Fibroblast of pulmonary artery (primary cell): ENCODE data around the gene SPP2.
A peak's percentile ranks its signal among the peaks of the same experiment; 100 is the strongest.

Experiments used
- DNase-seq: peaks from one replicate; pipeline ENCODE4 v3.0.0-alpha.2; 2010; ENCODE audit warnings: low read depth
- H3K4me3 ChIP-seq: replicated peaks from 2 replicates; pipeline ENCODE4 v1.5.1; 2011; ENCODE audit warnings: low read depth, mild to moderate bottlenecking, control low read depth, low read length, moderate library complexity
- TF ChIP-seq, protein P1 (sequence below): IDR thresholded peaks from 2 replicates; pipeline ENCODE4 v1.5.1; 2011; ENCODE audit warnings: mild to moderate bottlenecking, control low read depth, low read length, inconsistent platforms; ENCODE audit errors: missing control alignments

Gene SPP2, protein sequence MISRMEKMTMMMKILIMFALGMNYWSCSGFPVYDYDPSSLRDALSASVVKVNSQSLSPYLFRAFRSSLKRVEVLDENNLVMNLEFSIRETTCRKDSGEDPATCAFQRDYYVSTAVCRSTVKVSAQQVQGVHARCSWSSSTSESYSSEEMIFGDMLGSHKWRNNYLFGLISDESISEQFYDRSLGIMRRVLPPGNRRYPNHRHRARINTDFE

DNA sequence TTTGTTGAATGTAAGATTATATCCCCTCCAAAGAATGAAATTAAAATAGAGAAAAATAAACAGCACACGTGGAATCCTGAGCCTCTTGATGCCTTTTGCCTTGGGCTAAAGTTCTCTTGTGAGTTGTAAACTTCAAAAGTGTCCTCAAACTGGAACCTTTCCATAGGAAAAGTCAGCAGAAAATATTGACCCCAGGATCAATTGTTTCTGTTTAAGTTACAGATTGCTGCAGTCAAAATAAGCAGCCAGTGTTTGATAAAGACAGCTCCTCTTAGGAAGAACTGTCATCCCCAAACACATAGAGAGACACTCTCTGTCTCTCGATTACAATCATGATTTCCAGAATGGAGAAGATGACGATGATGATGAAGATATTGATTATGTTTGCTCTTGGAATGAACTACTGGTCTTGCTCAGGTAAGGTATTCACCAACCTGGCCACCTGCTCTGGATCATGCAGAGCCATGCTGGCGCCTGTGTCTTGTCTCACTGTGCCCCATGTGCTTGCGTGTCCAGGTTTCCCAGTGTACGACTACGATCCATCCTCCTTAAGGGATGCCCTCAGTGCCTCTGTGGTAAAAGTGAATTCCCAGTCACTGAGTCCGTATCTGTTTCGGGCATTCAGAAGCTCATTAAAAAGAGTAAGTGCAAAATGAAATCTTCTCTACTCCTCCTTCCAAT is at the start of gene SPP2:
SPP2 (plus strand) TSS at position 248 of the 681 bp plus-strand sequence; CDS start at position 333, 85 bp downstream.
- DNase-seq: no peak
- no peak within 1 kb of the TSS for H3K4me3 ChIP-seq
- TF ChIP-seq, protein P1, sequence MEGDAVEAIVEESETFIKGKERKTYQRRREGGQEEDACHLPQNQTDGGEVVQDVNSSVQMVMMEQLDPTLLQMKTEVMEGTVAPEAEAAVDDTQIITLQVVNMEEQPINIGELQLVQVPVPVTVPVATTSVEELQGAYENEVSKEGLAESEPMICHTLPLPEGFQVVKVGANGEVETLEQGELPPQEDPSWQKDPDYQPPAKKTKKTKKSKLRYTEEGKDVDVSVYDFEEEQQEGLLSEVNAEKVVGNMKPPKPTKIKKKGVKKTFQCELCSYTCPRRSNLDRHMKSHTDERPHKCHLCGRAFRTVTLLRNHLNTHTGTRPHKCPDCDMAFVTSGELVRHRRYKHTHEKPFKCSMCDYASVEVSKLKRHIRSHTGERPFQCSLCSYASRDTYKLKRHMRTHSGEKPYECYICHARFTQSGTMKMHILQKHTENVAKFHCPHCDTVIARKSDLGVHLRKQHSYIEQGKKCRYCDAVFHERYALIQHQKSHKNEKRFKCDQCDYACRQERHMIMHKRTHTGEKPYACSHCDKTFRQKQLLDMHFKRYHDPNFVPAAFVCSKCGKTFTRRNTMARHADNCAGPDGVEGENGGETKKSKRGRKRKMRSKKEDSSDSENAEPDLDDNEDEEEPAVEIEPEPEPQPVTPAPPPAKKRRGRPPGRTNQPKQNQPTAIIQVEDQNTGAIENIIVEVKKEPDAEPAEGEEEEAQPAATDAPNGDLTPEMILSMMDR: no peak

DNA sequence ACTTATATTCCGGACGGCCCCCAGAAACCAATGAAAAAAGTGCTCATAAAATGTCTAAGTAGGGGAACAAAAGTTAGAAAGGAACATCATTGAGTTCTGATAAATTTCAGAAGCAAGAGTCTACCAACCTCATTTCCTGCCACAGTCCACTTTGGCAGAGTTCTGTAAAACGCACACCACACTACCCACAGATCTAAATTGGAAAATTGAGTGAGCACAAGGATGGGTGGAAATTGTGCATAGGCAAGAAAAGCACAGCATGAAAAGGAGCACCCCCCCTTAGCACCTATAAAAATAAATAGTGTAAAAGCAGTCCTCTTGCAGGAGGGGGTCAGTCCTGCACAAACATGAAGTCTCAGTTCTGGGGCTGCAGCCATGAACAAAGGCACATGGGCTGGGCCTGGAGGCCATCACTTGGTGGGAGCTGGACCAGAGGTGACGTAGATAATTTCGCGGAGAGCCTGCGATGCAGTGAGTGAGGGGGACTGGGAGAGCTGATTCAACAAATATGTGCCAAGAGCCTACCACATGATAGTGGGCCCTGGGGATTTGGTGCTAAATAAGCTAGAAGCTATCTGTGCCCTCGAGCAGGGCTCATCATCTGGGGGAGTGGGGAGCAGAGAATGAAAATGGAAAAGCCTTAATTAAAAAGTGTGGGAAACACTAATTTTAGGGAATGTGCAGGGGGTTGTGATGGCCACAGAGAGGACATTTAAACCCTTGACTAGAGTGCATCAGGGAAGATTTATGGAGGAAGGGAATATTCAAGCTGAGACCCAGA is 48.9 kb upstream of the SPP2 start:
- DNase-seq: no peak
- H3K4me3 ChIP-seq: no peak overlapping the region
- TF ChIP-seq, protein P1: no peak

DNA sequence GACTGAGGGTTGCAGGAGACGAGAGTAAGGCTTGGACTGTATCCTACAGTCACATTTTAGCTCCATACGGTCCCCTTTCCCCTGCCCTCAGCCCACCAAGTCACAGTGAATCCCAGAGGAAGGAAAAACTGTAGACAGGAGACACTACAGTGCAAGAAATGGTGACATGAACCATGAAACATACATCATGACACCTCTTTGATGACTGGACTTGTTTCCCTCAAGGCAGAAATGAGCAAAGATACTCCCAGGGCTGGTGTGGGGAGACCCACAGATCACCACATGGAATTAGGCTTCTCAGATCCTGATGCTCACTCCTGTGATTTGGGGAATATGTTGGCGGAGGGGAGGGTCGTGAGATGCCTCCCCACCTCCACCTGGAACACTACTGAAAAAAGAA is 48.2 kb upstream of the SPP2 start:
- DNase-seq: no peak
- H3K4me3 ChIP-seq: no peak overlapping the region
- TF ChIP-seq, protein P1: no peak

DNA sequence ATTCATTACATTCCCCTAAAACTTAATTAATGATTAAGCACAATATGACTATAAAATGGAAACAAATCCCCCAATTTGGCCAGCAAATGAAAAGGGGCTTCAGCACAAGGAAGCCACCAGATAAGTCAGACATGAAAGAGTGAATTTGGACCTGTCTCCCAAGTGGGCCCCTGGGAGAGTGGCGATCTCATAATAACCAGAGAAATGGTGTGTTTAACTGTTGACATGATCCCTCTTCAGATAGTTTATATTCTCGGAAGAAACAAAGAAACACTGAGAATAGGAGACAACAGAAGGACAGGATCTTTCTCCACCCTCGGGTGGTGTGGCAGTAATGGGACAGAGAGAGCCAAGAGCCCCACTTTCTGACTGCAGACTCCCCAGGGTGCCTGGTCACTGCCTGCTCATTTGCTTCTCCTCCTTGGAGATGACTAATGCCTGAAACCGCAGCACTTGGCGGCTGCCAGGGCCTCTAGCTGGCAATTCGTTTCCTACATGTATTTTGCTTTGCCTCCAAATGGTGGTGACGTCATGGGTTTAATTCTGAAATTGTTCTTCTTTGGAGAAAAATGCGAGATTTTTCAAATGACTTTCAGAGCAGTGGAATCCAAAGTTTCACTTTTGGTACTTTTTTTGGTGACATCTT is 46.4 kb upstream of the SPP2 start:
- no peak overlapping the region for H3K4me3 ChIP-seq
- peak; percentile 86 for DNase-seq
- TF ChIP-seq, protein P1: no peak

DNA sequence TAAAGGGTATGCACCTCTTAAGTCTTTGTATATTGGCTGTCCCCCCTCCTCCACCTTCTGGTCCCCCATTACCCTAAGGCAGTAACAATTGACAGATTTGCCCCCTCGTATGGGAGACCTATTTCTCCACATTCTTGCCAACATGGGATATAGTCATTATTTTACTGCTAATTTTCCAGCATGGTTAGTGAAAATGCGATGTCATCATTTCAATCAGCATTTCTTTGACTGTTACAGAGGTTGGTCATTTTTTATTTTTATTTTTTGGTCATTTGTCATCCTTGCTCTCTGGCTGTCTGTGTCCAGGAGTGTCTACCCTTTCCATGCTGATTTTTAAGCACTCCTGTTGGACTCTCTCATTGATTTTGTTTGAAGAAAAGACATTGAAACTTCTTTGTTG is 45.4 kb upstream of the SPP2 start:
- H3K4me3 ChIP-seq: no peak overlapping the region
- no peak for DNase-seq
- TF ChIP-seq, protein P1: no peak

DNA sequence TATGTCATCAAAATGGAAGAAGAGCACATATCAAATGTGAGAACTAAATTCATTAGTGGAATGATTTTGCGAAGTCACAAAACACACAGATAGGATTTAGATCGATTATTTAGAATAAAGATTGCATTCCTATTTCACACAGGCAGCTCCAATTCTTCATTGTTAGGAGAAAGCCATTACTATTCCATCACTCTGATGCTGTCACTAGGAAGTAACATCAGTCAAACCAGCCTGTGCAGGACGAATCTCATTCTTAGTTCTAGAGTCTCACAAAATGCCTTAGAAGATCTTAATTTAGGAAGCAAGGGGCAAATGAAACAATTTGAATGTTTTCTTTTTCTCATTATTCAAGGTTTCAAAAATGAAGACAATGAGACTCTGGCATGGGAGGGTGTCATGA is 44.0 kb upstream of the SPP2 start:
- no peak for DNase-seq
- TF ChIP-seq, protein P1: no peak

More for the DNA sequence above, 44.0 kb upstream of the SPP2 start:
- no peak overlapping the region for H3K4me3 ChIP-seq
